ENCODE data around the gene SNX32. TPM values are rescaled to one million over a fixed set of nuclear protein-coding genes. Genes with fewer than 3 reads are reported as not detected.

SNX32 gene
- total RNA-seq, 1 donor from 2014 or later, result not detected

- Histone ChIP-seq H3K36me3 (no peaks in the 10 kb centered on the region), H3K9me3 (no peaks in the 10 kb centered on the region), H3K27ac (no peak overlapping the region), H3K4me1 (no peaks in the 10 kb centered on the region), H3K27me3 (no peaks in the 10 kb centered on the region), H3K4me3 (no peak overlapping the region)
- no peak for TF ChIP-seq CTCF (IDR thresholded peaks at IDR 0.05)
- intact Hi-C loops (cut with DNase I), result no loop called here
- DNase-seq (ENCODE audit: low spot score in 2 of 2), result no peak
These were observed 38.9 kb upstream of the SNX32 start for GRCh38 chr11:65794570-65795510.

GRCh38 chr11:65796726-65797601 is 36.8 kb upstream of the SNX32 start:
- no peaks in the 10 kb centered on the region for H3K27me3 ChIP-seq
- intact Hi-C loops (cut with DNase I), result no loop called here
- H3K27ac ChIP-seq, result no peak overlapping the region
- H3K4me1 ChIP-seq, result no peaks in the 10 kb centered on the region
- TF ChIP-seq CTCF (IDR thresholded peaks at IDR 0.05), result no peak
- no peaks in the 10 kb centered on the region for H3K9me3 ChIP-seq
- no peaks in the 10 kb centered on the region for H3K36me3 ChIP-seq
- DNase-seq (ENCODE audit: low spot score in 2 of 2), result no peak
- H3K4me3 ChIP-seq, result no peak overlapping the region

- H3K9me3 ChIP-seq, result no peaks in the 10 kb centered on the region
- intact Hi-C loops (cut with DNase I), result no loop called here
- no peaks in the 10 kb centered on the region for H3K36me3 ChIP-seq
- H3K4me1 ChIP-seq, result no peaks in the 10 kb centered on the region
- H3K4me3 ChIP-seq, result no peak overlapping the region
- no peaks in the 10 kb centered on the region for H3K27me3 ChIP-seq
- DNase-seq (ENCODE audit: low spot score in 2 of 2), result no peak
- TF ChIP-seq CTCF (IDR thresholded peaks at IDR 0.05), result no peak
- no peak overlapping the region for H3K27ac ChIP-seq
These were observed 36.1 kb upstream of the SNX32 start for GRCh38 chr11:65797711-65798110.

- no peaks in the 10 kb centered on the region for H3K27me3 ChIP-seq
- H3K4me3 ChIP-seq, result no peak overlapping the region
- no peaks in the 10 kb centered on the region for H3K36me3 ChIP-seq
- no peaks in the 10 kb centered on the region for H3K4me1 ChIP-seq
- intact Hi-C loops (cut with DNase I), result no loop called here
- no peak for TF ChIP-seq CTCF (IDR thresholded peaks at IDR 0.05)
- no peaks in the 10 kb centered on the region for H3K9me3 ChIP-seq
- DNase-seq (ENCODE audit: low spot score in 2 of 2), result no peak
- no peak overlapping the region for H3K27ac ChIP-seq
These were observed 34.9 kb upstream of the SNX32 start for GRCh38 chr11:65798882-65799281.

- no peaks in the 10 kb centered on the region for H3K9me3 ChIP-seq
- DNase-seq (ENCODE audit: low spot score in 2 of 2), result no peak
- intact Hi-C loops (cut with DNase I), result no loop called here
- no peaks in the 10 kb centered on the region for H3K27me3 ChIP-seq
- no peak overlapping the region for H3K27ac ChIP-seq
- H3K4me3 ChIP-seq, result no peak overlapping the region
- H3K4me1 ChIP-seq, result no peaks in the 10 kb centered on the region
- H3K36me3 ChIP-seq, result no peaks in the 10 kb centered on the region
- TF ChIP-seq CTCF (IDR thresholded peaks at IDR 0.05), result no peak
These were observed 32.4 kb upstream of the SNX32 start for GRCh38 chr11:65801153-65801987.
